Measurements from ENCODE around the gene PODXL2. TPM values are rescaled to one million over a fixed set of nuclear protein-coding genes. Genes with fewer than 3 reads are reported as not detected.
"Not testable (repeated sequence)": the region's sequence is repeated elsewhere in the genome, so short reads cannot be mapped to it uniquely, and the experiment has no call there.

The PODXL2 gene
- total RNA-seq, 3 donors from 2014 or later, result 5.4 to 18.5 (median 16.2) TPM

DNA sequence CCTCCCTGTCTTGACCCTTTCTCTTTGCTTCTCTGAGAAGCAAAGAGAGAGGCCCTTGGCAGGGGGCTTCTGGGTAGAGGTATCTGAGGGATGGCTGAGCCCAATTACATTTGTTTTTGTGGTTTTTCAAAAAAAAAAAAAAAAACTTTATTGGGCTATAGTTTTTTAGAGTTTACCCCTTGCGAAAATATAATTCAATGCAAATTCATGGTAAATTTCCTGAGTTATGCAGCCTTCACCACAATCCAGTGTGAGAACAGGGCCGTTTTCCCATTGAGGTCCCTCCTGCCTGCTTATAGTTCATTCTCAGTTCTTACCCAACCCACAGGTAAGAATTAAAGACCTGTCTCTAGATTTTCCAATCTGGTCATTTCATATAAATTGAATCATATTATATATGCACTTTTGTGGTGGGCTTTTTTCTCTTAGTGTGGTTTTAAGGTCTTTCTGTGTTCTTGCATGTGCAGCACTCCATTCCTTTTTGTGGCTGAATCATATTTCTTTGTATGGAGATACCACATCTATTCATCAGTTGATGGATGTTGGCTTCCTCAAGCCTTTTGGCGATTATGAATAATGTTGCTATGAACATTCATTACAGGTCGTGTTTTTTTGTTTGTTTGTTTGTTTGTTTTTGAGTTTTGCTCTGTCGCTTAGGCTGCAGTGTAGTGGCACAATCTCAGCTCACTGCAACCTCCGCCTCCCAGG is 28.1 kb upstream of the PODXL2 start:
- DNase-seq (no peak), ATAC-seq (no peak)
- intact Hi-C loops (cut with DNase I, micrococcal nuclease), result no loop called here
- peaks cover 12% of the 10 kb centered on the region for H3K4me1 ChIP-seq (ENCODE audit: low read depth)
- no peak overlapping the region for H3K4me3 ChIP-seq
- no peaks in the 10 kb centered on the region for H3K9me3 ChIP-seq
- TF ChIP-seq, protein P1, sequence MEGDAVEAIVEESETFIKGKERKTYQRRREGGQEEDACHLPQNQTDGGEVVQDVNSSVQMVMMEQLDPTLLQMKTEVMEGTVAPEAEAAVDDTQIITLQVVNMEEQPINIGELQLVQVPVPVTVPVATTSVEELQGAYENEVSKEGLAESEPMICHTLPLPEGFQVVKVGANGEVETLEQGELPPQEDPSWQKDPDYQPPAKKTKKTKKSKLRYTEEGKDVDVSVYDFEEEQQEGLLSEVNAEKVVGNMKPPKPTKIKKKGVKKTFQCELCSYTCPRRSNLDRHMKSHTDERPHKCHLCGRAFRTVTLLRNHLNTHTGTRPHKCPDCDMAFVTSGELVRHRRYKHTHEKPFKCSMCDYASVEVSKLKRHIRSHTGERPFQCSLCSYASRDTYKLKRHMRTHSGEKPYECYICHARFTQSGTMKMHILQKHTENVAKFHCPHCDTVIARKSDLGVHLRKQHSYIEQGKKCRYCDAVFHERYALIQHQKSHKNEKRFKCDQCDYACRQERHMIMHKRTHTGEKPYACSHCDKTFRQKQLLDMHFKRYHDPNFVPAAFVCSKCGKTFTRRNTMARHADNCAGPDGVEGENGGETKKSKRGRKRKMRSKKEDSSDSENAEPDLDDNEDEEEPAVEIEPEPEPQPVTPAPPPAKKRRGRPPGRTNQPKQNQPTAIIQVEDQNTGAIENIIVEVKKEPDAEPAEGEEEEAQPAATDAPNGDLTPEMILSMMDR (IDR thresholded peaks at IDR 0.05), result no peak
- no peaks in the 10 kb centered on the region for H3K36me3 ChIP-seq (ENCODE audit: low read depth)

DNA sequence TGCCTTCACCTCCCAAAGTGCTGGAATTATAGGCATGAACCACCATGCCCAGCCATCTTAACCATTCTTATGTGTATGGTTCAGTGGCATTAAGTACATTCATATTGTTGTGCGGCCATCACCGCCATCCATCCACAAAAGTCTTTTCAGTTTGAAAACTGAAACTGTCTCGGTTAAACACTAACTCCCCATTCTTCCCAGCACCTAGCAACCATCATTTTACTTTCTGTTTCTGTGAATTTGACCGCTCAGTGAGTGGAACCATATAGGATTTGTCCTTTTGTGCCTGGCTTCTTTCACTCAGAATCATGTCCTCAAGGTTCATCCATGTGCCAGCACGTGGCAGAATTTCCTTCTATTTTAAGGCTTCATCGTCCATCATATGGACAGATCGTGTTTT is 24.9 kb upstream of the PODXL2 start:
- ATAC-seq, result no peak
- DNase-seq, result no peak
- no peaks in the 10 kb centered on the region for H3K36me3 ChIP-seq (ENCODE audit: low read depth)
- TF ChIP-seq, protein P1 (IDR thresholded peaks at IDR 0.05), result no peak
- no peaks in the 10 kb centered on the region for H3K4me1 ChIP-seq (ENCODE audit: low read depth)
- no peak overlapping the region for H3K4me3 ChIP-seq
- H3K9me3 ChIP-seq, result no peaks in the 10 kb centered on the region
- intact Hi-C loops (cut with DNase I, micrococcal nuclease), result no loop called here

DNA sequence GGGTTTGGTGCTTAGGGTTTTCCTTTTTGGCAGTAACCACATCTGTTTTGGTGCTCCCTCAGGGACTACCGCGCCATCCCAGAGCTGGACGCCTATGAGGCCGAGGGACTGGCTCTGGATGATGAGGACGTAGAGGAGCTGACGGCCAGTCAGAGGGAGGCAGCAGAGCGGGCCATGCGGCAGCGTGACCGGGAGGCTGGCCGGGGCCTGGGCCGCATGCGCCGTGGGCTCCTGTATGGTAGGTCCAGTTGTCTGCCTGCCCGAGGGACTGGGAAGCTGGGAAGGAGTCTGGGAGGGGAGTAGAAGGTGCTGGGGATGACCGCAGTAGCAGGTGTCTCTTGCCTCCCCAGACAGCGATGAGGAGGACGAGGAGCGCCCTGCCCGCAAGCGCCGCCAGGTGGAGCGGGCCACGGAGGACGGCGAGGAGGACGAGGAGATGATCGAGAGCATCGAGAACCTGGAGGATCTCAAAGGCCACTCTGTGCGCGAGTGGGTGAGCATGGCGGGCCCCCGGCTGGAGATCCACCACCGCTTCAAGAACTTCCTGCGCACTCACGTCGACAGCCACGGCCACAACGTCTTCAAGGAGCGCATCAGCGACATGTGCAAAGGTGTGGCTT is 24.3 kb upstream of the PODXL2 start:
- no peak for DNase-seq
- no peaks in the 10 kb centered on the region for H3K9me3 ChIP-seq
- H3K36me3 ChIP-seq (ENCODE audit: low read depth), result no peaks in the 10 kb centered on the region
- intact Hi-C loops (cut with DNase I, micrococcal nuclease), result no loop called here
- ATAC-seq, result no peak
- H3K4me1 ChIP-seq (ENCODE audit: low read depth), result no peaks in the 10 kb centered on the region
- TF ChIP-seq, protein P1 (IDR thresholded peaks at IDR 0.05), result no peak
- H3K4me3 ChIP-seq, result no peak overlapping the region

DNA sequence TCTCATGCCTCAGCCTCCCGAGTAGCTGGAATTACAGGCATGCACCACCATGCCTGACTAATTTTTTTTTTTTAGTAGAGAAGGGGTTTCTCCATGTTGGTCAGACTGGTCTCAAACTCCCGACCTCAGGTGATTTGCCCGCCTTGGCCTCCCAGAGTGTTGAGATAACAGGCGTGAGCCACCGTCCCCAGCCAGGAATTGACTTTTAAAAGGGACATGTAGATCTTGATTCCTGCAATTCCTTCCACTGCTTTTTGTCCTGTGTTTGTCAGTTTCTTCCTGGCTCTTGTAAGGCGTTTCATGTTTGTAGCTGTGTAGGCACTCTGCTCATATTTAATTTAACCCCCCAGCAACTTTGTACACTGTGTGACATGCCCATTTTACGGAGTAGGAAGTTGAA is 23.4 kb upstream of the PODXL2 start:
- H3K4me3 ChIP-seq; H3K36me3 ChIP-seq (ENCODE audit: low read depth); intact Hi-C loops (cut with DNase I, micrococcal nuclease); H3K9me3 ChIP-seq; DNase-seq; H3K4me1 ChIP-seq (ENCODE audit: low read depth); ATAC-seq: not testable (repeated sequence)

DNA sequence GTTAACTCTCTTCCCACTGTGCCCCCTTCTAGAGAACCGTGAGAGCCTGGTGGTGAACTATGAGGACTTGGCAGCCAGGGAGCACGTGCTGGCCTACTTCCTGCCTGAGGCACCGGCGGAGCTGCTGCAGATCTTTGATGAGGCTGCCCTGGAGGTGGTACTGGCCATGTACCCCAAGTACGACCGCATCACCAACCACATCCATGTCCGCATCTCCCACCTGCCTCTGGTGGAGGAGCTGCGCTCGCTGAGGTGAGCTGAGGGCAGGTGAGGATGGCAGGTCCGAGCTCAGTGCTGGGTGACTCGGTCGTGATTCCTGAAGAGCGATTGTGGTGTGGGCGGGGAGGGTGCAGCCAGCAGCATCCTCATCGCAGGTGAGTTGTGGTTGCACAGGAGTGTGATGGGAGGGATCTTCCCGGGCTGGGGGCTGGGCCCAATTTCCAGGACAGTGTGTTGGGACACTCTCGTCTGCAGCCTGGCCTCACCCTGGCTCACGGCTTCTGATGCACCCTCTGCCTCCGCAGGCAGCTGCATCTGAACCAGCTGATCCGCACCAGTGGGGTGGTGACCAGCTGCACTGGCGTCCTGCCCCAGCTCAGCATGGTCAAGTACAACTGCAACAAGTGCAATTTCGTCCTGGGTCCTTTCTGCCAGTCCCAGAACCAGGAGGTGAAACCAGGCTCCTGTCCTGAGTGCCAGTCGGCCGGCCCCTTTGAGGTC is 22.7 kb upstream of the PODXL2 start:
- no peaks in the 10 kb centered on the region for H3K36me3 ChIP-seq (ENCODE audit: low read depth)
- DNase-seq (no peak), ATAC-seq (no peak)
- no peaks in the 10 kb centered on the region for H3K4me1 ChIP-seq (ENCODE audit: low read depth)
- H3K9me3 ChIP-seq, result no peaks in the 10 kb centered on the region
- intact Hi-C loops (cut with DNase I, micrococcal nuclease), result no loop called here
- no peak overlapping the region for H3K4me3 ChIP-seq
- TF ChIP-seq, protein P1 (IDR thresholded peaks at IDR 0.05), result no peak

DNA sequence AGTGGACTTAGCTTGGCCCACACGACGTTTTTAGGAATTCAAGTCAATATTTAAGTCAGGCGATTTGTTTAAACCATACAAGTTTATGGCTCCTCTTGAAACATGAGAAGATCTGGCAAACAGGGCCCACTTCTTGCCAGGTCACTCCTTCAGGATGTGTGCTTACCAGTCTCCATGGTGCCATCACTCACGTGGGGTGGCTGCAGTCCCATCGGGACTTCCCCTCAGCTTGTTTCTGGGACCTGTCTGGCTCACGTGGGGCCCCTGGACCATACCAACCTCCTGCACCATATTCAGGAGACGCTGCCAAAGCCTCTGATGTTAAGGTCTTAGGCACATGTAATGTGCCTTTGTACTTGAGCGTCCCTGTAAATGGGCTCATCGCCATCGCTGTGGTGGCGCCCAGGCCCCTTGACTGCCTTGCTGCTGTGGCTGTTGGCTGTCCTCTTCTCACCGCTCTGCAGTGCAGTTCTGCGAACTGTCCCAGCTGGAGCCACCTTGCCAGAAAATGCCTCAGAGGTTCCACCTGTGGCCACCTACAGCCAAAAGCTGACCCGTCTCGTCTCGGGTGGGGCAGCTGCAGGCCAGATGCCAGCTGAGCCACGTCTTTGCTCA is 21.9 kb upstream of the PODXL2 start:
- DNase-seq (no peak), ATAC-seq (no peak)
- no peaks in the 10 kb centered on the region for H3K36me3 ChIP-seq (ENCODE audit: low read depth)
- H3K9me3 ChIP-seq, result no peaks in the 10 kb centered on the region
- intact Hi-C loops (cut with DNase I, micrococcal nuclease), result no loop called here
- H3K4me3 ChIP-seq, result no peak overlapping the region
- TF ChIP-seq, protein P1 (IDR thresholded peaks at IDR 0.05), result no peak
- no peaks in the 10 kb centered on the region for H3K4me1 ChIP-seq (ENCODE audit: low read depth)

Measured in mucosa of descending colon (tissue), 3 donors.